ENCODE data around the gene SPEG.
"Not testable (repeated sequence)": the region's sequence is repeated elsewhere in the genome, so short reads cannot be mapped to it uniquely, and the experiment has no call there.

GRCh38 chr2:219407343-219407742, 27.3 kb upstream of the SPEG start:
- TF ChIP-seq OVOL2 (CRISPR knock-in tag; IDR thresholded peaks at IDR 0.05; ENCODE audit: borderline replicate concordance); RORB (CRISPR knock-in tag; IDR thresholded peaks at IDR 0.05); CTCF (IDR thresholded peaks at IDR 0.05); MYBL2 (CRISPR knock-in tag; IDR thresholded peaks at IDR 0.05); NFYB (CRISPR knock-in tag; conservative IDR thresholded peaks at IDR 0.05; ENCODE audit: low read depth); MAX (CRISPR knock-in tag; IDR thresholded peaks at IDR 0.05); FOXJ3 (CRISPR knock-in tag; IDR thresholded peaks at IDR 0.05; ENCODE audit: borderline replicate concordance); EMX1 (CRISPR knock-in tag; IDR thresholded peaks at IDR 0.05); ZNF263 (CRISPR knock-in tag; IDR thresholded peaks at IDR 0.05; ENCODE audit: low read depth): not testable (repeated sequence)
- TF ChIP-seq, protein P1, sequence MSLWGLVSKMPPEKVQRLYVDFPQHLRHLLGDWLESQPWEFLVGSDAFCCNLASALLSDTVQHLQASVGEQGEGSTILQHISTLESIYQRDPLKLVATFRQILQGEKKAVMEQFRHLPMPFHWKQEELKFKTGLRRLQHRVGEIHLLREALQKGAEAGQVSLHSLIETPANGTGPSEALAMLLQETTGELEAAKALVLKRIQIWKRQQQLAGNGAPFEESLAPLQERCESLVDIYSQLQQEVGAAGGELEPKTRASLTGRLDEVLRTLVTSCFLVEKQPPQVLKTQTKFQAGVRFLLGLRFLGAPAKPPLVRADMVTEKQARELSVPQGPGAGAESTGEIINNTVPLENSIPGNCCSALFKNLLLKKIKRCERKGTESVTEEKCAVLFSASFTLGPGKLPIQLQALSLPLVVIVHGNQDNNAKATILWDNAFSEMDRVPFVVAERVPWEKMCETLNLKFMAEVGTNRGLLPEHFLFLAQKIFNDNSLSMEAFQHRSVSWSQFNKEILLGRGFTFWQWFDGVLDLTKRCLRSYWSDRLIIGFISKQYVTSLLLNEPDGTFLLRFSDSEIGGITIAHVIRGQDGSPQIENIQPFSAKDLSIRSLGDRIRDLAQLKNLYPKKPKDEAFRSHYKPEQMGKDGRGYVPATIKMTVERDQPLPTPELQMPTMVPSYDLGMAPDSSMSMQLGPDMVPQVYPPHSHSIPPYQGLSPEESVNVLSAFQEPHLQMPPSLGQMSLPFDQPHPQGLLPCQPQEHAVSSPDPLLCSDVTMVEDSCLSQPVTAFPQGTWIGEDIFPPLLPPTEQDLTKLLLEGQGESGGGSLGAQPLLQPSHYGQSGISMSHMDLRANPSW (CRISPR knock-in tag; conservative IDR thresholded peaks at IDR 0.05; ENCODE audit: low read depth) = not testable (repeated sequence)
- TF ChIP-seq, protein P2, sequence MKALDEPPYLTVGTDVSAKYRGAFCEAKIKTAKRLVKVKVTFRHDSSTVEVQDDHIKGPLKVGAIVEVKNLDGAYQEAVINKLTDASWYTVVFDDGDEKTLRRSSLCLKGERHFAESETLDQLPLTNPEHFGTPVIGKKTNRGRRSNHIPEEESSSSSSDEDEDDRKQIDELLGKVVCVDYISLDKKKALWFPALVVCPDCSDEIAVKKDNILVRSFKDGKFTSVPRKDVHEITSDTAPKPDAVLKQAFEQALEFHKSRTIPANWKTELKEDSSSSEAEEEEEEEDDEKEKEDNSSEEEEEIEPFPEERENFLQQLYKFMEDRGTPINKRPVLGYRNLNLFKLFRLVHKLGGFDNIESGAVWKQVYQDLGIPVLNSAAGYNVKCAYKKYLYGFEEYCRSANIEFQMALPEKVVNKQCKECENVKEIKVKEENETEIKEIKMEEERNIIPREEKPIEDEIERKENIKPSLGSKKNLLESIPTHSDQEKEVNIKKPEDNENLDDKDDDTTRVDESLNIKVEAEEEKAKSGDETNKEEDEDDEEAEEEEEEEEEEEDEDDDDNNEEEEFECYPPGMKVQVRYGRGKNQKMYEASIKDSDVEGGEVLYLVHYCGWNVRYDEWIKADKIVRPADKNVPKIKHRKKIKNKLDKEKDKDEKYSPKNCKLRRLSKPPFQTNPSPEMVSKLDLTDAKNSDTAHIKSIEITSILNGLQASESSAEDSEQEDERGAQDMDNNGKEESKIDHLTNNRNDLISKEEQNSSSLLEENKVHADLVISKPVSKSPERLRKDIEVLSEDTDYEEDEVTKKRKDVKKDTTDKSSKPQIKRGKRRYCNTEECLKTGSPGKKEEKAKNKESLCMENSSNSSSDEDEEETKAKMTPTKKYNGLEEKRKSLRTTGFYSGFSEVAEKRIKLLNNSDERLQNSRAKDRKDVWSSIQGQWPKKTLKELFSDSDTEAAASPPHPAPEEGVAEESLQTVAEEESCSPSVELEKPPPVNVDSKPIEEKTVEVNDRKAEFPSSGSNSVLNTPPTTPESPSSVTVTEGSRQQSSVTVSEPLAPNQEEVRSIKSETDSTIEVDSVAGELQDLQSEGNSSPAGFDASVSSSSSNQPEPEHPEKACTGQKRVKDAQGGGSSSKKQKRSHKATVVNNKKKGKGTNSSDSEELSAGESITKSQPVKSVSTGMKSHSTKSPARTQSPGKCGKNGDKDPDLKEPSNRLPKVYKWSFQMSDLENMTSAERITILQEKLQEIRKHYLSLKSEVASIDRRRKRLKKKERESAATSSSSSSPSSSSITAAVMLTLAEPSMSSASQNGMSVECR (CRISPR knock-in tag; IDR thresholded peaks at IDR 0.05; ENCODE audit: borderline replicate concordance) = not testable (repeated sequence)
